K562 (cell line): Measurements from ENCODE around the gene NRN1L. TPM values are rescaled to one million over a fixed set of nuclear protein-coding genes. Genes with fewer than 3 reads are reported as not detected.

Experiments
- BACH1 ChIP-seq: fragments of 200-800 bp; sonication (Bioruptor generic); IDR thresholded peaks from 2 replicates; pipeline ENCODE4 v1.6.1; 2016; ENCODE audit warnings: missing genetic modification characterization, missing compliant biosample characterization
- CBX3 ChIP-seq, 2 experiments: IDR thresholded peaks; 1 replicate in 1 of 2; 2 replicates in 1 of 2; pipeline ENCODE4 v1.6.1; 2012; ENCODE audit warnings: inconsistent platforms in 2 of 2, low read length in 2 of 2, borderline replicate concordance in 1 of 2, control low read depth in 1 of 2
- CTBP1 ChIP-seq: fragments of 450-650 bp; IDR thresholded peaks from 2 replicates; pipeline ENCODE4 v1.6.1; 2016; ENCODE audit warnings: borderline replicate concordance
- CTCF ChIP-seq, 3 experiments: IDR thresholded peaks in 2 of 3; conservative IDR thresholded peaks in 1 of 3; 2 replicates each; pipeline ENCODE4 v1.5.1; 2011 to 2012; ENCODE audit warnings: low read length in 3 of 3, mild to moderate bottlenecking in 3 of 3, control low read depth in 2 of 3, improper control_type of control experiment in 1 of 3, inconsistent platforms in 1 of 3, low read depth in 1 of 3, mixed read lengths in 1 of 3, moderate library complexity in 1 of 3; ENCODE audit not compliant: insufficient read depth in 2 of 3
- FOS ChIP-seq: IDR thresholded peaks from 3 replicates; pipeline ENCODE4 v1.6.1; 2011; ENCODE audit not compliant: insufficient read length; ENCODE audit errors: extremely low read depth
- FOXJ2 ChIP-seq: fragments of 200-800 bp; sonication (Bioruptor generic); IDR thresholded peaks from 2 replicates; pipeline ENCODE4 v1.6.1; 2016; ENCODE audit warnings: missing genetic modification characterization, missing compliant biosample characterization
- GTF2E2 ChIP-seq: fragments of 200-800 bp; sonication (Bioruptor generic); IDR thresholded peaks from 2 replicates; pipeline ENCODE4 v1.6.1; 2016; ENCODE audit warnings: missing genetic modification characterization, missing compliant biosample characterization
- KLF13 ChIP-seq: fragments of 450-650 bp; IDR thresholded peaks from 2 replicates; pipeline ENCODE4 v1.6.1; 2016; ENCODE audit warnings: missing genetic modification characterization, low read depth, mild to moderate bottlenecking, missing compliant biosample characterization, moderate library complexity, borderline replicate concordance
- NELFE ChIP-seq: IDR thresholded peaks from 2 replicates; pipeline ENCODE4 v1.6.1; 2011; ENCODE audit warnings: mild to moderate bottlenecking; ENCODE audit not compliant: insufficient read depth, insufficient read length
- PCBP2 ChIP-seq: fragments of 200-400 bp; formaldehyde crosslinking; IDR thresholded peaks from 2 replicates; pipeline ENCODE4 v1.6.1; 2018; ENCODE audit warnings: low read length, low read depth, mild to moderate bottlenecking, moderate library complexity; ENCODE audit not compliant: poor library complexity, severe bottlenecking
- PHTF2 ChIP-seq: fragments of 250-450 bp; sonication (Bioruptor Pico); IDR thresholded peaks from 2 replicates; pipeline ENCODE4 v1.5.0; 2021; ENCODE audit warnings: mild to moderate bottlenecking
- POLR2H ChIP-seq: IDR thresholded peaks from 2 replicates; pipeline ENCODE4 v1.6.1; 2016; ENCODE audit warnings: missing genetic modification characterization, low read depth, mild to moderate bottlenecking, control low read depth, missing compliant biosample characterization, moderate library complexity
- RBM17 ChIP-seq: fragments of 200-400 bp; formaldehyde crosslinking; IDR thresholded peaks from 2 replicates; pipeline ENCODE4 v1.6.1; 2017; ENCODE audit warnings: low read depth, mild to moderate bottlenecking, low read length, borderline replicate concordance
- SMAD1 ChIP-seq: fragments of 150-350 bp; IDR thresholded peaks from 2 replicates; pipeline ENCODE4 v1.6.1; 2014; ENCODE audit warnings: low read length, low read depth; ENCODE audit not compliant: partially characterized antibody
- XRCC3 ChIP-seq: fragments of 450-650 bp; IDR thresholded peaks from 2 replicates; pipeline ENCODE4 v1.6.1; 2017; ENCODE audit warnings: mild to moderate bottlenecking, moderate library complexity
- ZNF165 ChIP-seq: fragments of 250-450 bp; sonication (Bioruptor Pico); IDR thresholded peaks from 2 replicates; pipeline ENCODE4 v1.4.0; 2020; ENCODE audit warnings: borderline replicate concordance
- ZNF561 ChIP-seq: fragments of 450-650 bp; formaldehyde crosslinking; conservative IDR thresholded peaks from 2 replicates; pipeline ENCODE4 v1.4.0; 2020; ENCODE audit warnings: mild to moderate bottlenecking, moderate library complexity
- ZNF655 ChIP-seq: fragments of 250-450 bp; sonication (Bioruptor Pico); IDR thresholded peaks from 2 replicates; pipeline ENCODE4 v1.5.0; 2021
- ZSCAN29 ChIP-seq: fragments of 450-650 bp; IDR thresholded peaks from 2 replicates; pipeline ENCODE4 v1.6.1; 2017
- polyA plus RNA-seq, 8 experiments: library from polyadenylated mRNA; depleted of rRNA in 4 of 8; stranded (reverse) in 5 of 8; unstranded in 3 of 8; fragments of >200 nt; fragmentation: Nextera tagmentation in 2 of 8; fragmentation: Illumina TruSeq in 1 of 8; extraction: Ambion mirVana in 2 of 8; extraction: Trizol in 1 of 8; gene quantifications; 2 replicates each; pipeline versions ENCODE4 v1.2.1 to v1.2.3, GENCODE V29; 2011 to 2014; ENCODE audit warnings: inconsistent platforms in 1 of 8, missing spikeins in 1 of 8
- total RNA-seq, 7 experiments: library from RNA; depleted of rRNA in 6 of 7; stranded (reverse); fragments of >200 nt in 6 of 7; fragmentation: Illumina TruSeq in 2 of 7; extraction: Trizol in 2 of 7; gene quantifications; 2 replicates each; pipeline versions ENCODE4 v1.2.1 to v1.2.3, GENCODE V29; 2011 to 2021; ENCODE audit warnings: low replicate concordance in 1 of 7
- TF ChIP-seq, protein P1 (sequence below): sonication (generic); formaldehyde crosslinking; IDR thresholded peaks from 2 replicates; pipeline ENCODE4 v1.4.0; 2020; ENCODE audit warnings: mild to moderate bottlenecking, missing genetic modification reagents
- TF ChIP-seq, protein P2 (sequence below): fragments of 250-450 bp; sonication (Bioruptor Pico); IDR thresholded peaks from 2 replicates; pipeline ENCODE4 v1.8.0; 2022; ENCODE audit warnings: moderate library complexity, mild to moderate bottlenecking, inconsistent platforms
- TF ChIP-seq, protein P3 (sequence below): fragments of 450-650 bp; IDR thresholded peaks from 2 replicates; pipeline ENCODE4 v1.6.1; 2016; ENCODE audit warnings: mild to moderate bottlenecking

NRN1L gene
- total and polyA plus RNA-seq, 9 of the 15 experiments (the other 6 are each of a cell fraction or from before 2014, with no cell fraction given) = 0.22 to 0.86 (median 0.61) TPM; not detected in 5

- TF ChIP-seq, protein P1, sequence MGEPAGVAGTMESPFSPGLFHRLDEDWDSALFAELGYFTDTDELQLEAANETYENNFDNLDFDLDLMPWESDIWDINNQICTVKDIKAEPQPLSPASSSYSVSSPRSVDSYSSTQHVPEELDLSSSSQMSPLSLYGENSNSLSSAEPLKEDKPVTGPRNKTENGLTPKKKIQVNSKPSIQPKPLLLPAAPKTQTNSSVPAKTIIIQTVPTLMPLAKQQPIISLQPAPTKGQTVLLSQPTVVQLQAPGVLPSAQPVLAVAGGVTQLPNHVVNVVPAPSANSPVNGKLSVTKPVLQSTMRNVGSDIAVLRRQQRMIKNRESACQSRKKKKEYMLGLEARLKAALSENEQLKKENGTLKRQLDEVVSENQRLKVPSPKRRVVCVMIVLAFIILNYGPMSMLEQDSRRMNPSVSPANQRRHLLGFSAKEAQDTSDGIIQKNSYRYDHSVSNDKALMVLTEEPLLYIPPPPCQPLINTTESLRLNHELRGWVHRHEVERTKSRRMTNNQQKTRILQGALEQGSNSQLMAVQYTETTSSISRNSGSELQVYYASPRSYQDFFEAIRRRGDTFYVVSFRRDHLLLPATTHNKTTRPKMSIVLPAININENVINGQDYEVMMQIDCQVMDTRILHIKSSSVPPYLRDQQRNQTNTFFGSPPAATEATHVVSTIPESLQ (CRISPR knock-in tag) = no peak
- TF ChIP-seq KLF13 (tag) = no peak
- TF ChIP-seq PCBP2 = no peak
- no peak for TF ChIP-seq GTF2E2 (tag)
- TF ChIP-seq, protein P2, sequence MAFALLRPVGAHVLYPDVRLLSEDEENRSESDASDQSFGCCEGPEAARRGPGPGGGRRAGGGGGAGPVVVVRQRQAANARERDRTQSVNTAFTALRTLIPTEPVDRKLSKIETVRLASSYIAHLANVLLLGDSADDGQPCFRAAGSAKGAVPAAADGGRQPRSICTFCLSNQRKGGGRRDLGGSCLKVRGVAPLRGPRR (CRISPR knock-in tag) = no peak
- TF ChIP-seq CTCF (IDR thresholded peaks at IDR 0.05 in 2 of 3, conservative IDR thresholded peaks at IDR 0.05 in 1 of 3; ENCODE audit: insufficient read depth in 2 of 3, low read depth in 1 of 3, low read length in 3 of 3) = no peak
- TF ChIP-seq ZNF561 (CRISPR knock-in tag) = no peak
- TF ChIP-seq RBM17 = no peak
- no peak for TF ChIP-seq NELFE
- no peak for TF ChIP-seq PHTF2 (CRISPR knock-in tag)
- no peak for TF ChIP-seq SMAD1
- TF ChIP-seq BACH1 (tag) = no peak
- TF ChIP-seq, protein P3, sequence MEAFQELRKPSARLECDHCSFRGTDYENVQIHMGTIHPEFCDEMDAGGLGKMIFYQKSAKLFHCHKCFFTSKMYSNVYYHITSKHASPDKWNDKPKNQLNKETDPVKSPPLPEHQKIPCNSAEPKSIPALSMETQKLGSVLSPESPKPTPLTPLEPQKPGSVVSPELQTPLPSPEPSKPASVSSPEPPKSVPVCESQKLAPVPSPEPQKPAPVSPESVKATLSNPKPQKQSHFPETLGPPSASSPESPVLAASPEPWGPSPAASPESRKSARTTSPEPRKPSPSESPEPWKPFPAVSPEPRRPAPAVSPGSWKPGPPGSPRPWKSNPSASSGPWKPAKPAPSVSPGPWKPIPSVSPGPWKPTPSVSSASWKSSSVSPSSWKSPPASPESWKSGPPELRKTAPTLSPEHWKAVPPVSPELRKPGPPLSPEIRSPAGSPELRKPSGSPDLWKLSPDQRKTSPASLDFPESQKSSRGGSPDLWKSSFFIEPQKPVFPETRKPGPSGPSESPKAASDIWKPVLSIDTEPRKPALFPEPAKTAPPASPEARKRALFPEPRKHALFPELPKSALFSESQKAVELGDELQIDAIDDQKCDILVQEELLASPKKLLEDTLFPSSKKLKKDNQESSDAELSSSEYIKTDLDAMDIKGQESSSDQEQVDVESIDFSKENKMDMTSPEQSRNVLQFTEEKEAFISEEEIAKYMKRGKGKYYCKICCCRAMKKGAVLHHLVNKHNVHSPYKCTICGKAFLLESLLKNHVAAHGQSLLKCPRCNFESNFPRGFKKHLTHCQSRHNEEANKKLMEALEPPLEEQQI = no peak
- TF ChIP-seq POLR2H (tag) = no peak
- TF ChIP-seq FOXJ2 = no peak
- no peak for TF ChIP-seq CBX3 (IDR thresholded peaks at IDR 0.05; ENCODE audit: borderline replicate concordance in 1 of 2, low read length in 2 of 2)
- no peak for TF ChIP-seq XRCC3
- TF ChIP-seq ZSCAN29 = no peak
- no peak for TF ChIP-seq ZNF655 (CRISPR knock-in tag)
- TF ChIP-seq CTBP1 = peak; percentile 78
- TF ChIP-seq FOS = peak; percentile 55
- TF ChIP-seq ZNF165 = no peak
These were observed 33.2 kb downstream of the NRN1L start (continued) for GRCh38 chr16:67917852-67918236.
